Vagina (tissue), 2 donors: ENCODE results near the gene TRPC4. TPM values are rescaled to one million over a fixed set of nuclear protein-coding genes. Genes with fewer than 3 reads are reported as not detected.

Experiments
- DNase-seq, 2 donors: peaks; one replicate each; pipeline ENCODE4 v3.0.0-alpha.2; 2017; ENCODE audit errors: extremely low spot score in 2 of 2
- H3K27ac ChIP-seq: fragments of 200-600 bp; sonication (generic); one replicate; pipeline ENCODE4 v1.5.1; 2019
- H3K27me3 ChIP-seq: fragments of 200-600 bp; sonication (generic); one replicate; pipeline ENCODE4 v1.5.1; 2019
- H3K36me3 ChIP-seq, 2 donors: fragments of 200-600 bp; sonication (generic); one replicate each; pipeline ENCODE4 v1.5.1; 2017 to 2019
- H3K4me1 ChIP-seq: fragments of 200-600 bp; sonication (generic); one replicate; pipeline ENCODE4 v1.5.1; 2019
- H3K4me3 ChIP-seq, 2 donors: fragments of 200-600 bp; sonication (generic); 1 replicate in 1 of 2; 2 replicates in 1 of 2; pipeline ENCODE4 v1.5.1; 2016 to 2019
- H3K9me3 ChIP-seq: fragments of 200-600 bp; sonication (generic); one replicate; pipeline ENCODE4 v1.5.1; 2019
- CTCF ChIP-seq, 3 experiments: fragments of 450-650 bp in 2 of 3; fragments of 200-600 bp in 1 of 3; sonication (generic) in 1 of 3; IDR thresholded peaks; one replicate each; pipeline ENCODE4 v1.5.1; 2017 to 2019; ENCODE audit warnings: antibody characterized with exemption in 3 of 3, mild to moderate bottlenecking in 2 of 3, moderate library complexity in 2 of 3
- POLR2A ChIP-seq, 2 donors: fragments of 450-650 bp; IDR thresholded peaks; one replicate each; pipeline ENCODE4 v1.6.1; 2017; ENCODE audit warnings: antibody characterized with exemption in 2 of 2, mild to moderate bottlenecking in 2 of 2, moderate library complexity in 2 of 2
- POLR2AphosphoS5 ChIP-seq, 2 donors: sonication (generic); formaldehyde crosslinking; IDR thresholded peaks; one replicate each; pipeline ENCODE4 v1.9.0; 2017; ENCODE audit warnings: antibody characterized with exemption in 2 of 2, mild to moderate bottlenecking in 2 of 2, low read depth in 1 of 2; ENCODE audit not compliant: insufficient read depth in 1 of 2
- intact Hi-C: fragments of 100-400 bp; cut with DNase I; formaldehyde crosslinking; loops from one replicate; pipeline ENCODE4 v1.15.1; 2023
- total RNA-seq: library from RNA; depleted of rRNA; stranded (reverse); fragments of >200 nt; gene quantifications from one replicate; pipeline ENCODE4 v1.2.3, GENCODE V29; 2016

The TRPC4 gene
- total RNA-seq, 1 donor from 2014 or later, result 8.3 TPM

- no peak overlapping the region for H3K27ac ChIP-seq
- no peaks in the 10 kb centered on the region for H3K36me3 ChIP-seq
- H3K27me3 ChIP-seq, result no peaks in the 10 kb centered on the region
- intact Hi-C loops, result no loop called here
- no peaks in the 10 kb centered on the region for H3K4me1 ChIP-seq
- no peak for TF ChIP-seq POLR2A (IDR thresholded peaks at IDR 0.05)
- TF ChIP-seq CTCF (IDR thresholded peaks at IDR 0.05), result no peak
- no peak for TF ChIP-seq POLR2AphosphoS5 (IDR thresholded peaks at IDR 0.05; ENCODE audit: insufficient read depth in 1 of 2, low read depth in 1 of 2)
- no peak for DNase-seq
- no peaks in the 10 kb centered on the region for H3K9me3 ChIP-seq
- no peak overlapping the region for H3K4me3 ChIP-seq
Observed at GRCh38 chr13:37669845-37670244, 199.7 kb downstream of the TRPC4 start.

- H3K36me3 ChIP-seq, result no peaks in the 10 kb centered on the region
- no peaks in the 10 kb centered on the region for H3K9me3 ChIP-seq
- no peaks in the 10 kb centered on the region for H3K27me3 ChIP-seq
- intact Hi-C loops, result no loop called here
- no peak for DNase-seq
- TF ChIP-seq POLR2A (IDR thresholded peaks at IDR 0.05), result no peak
- TF ChIP-seq POLR2AphosphoS5 (IDR thresholded peaks at IDR 0.05; ENCODE audit: insufficient read depth in 1 of 2, low read depth in 1 of 2), result no peak
- TF ChIP-seq CTCF (IDR thresholded peaks at IDR 0.05), result no peak
- no peak overlapping the region for H3K4me3 ChIP-seq
- H3K4me1 ChIP-seq, result no peaks in the 10 kb centered on the region
- H3K27ac ChIP-seq, result no peak overlapping the region
Observed at GRCh38 chr13:37667702-37668101, 201.9 kb downstream of the TRPC4 start.

- Histone ChIP-seq H3K27me3 (no peaks in the 10 kb centered on the region), H3K27ac (no peak overlapping the region), H3K4me3 (no peak overlapping the region), H3K9me3 (no peaks in the 10 kb centered on the region), H3K4me1 (no peaks in the 10 kb centered on the region), H3K36me3 (no peaks in the 10 kb centered on the region)
- no peak for DNase-seq
- intact Hi-C loops, result no loop called here
- TF ChIP-seq POLR2AphosphoS5 (IDR thresholded peaks at IDR 0.05; ENCODE audit: insufficient read depth in 1 of 2, low read depth in 1 of 2) (no peak), CTCF (IDR thresholded peaks at IDR 0.05) (no peak), POLR2A (IDR thresholded peaks at IDR 0.05) (no peak)
Observed at GRCh38 chr13:37666036-37666435, 203.5 kb downstream of the TRPC4 start.

- intact Hi-C loops, result no loop called here
- DNase-seq, result no peak
- H3K4me1 ChIP-seq, result no peaks in the 10 kb centered on the region
- no peak for TF ChIP-seq POLR2AphosphoS5 (IDR thresholded peaks at IDR 0.05; ENCODE audit: insufficient read depth in 1 of 2, low read depth in 1 of 2)
- H3K36me3 ChIP-seq, result no peaks in the 10 kb centered on the region
- no peaks in the 10 kb centered on the region for H3K9me3 ChIP-seq
- H3K27ac ChIP-seq, result no peak overlapping the region
- H3K4me3 ChIP-seq, result no peak overlapping the region
- H3K27me3 ChIP-seq, result no peaks in the 10 kb centered on the region
Observed at GRCh38 chr13:37665420-37665819, 204.2 kb downstream of the TRPC4 start.

GRCh38 chr13:37663724-37664123 is 205.8 kb downstream of the TRPC4 start:
- Histone ChIP-seq H3K27me3 (no peaks in the 10 kb centered on the region), H3K9me3 (no peaks in the 10 kb centered on the region), H3K27ac (no peak overlapping the region), H3K4me1 (no peaks in the 10 kb centered on the region), H3K4me3 (no peak overlapping the region), H3K36me3 (no peaks in the 10 kb centered on the region)
- DNase-seq, result no peak
- TF ChIP-seq CTCF (IDR thresholded peaks at IDR 0.05), result no peak
- no peak for TF ChIP-seq POLR2AphosphoS5 (IDR thresholded peaks at IDR 0.05; ENCODE audit: insufficient read depth in 1 of 2, low read depth in 1 of 2)
- no peak for TF ChIP-seq POLR2A (IDR thresholded peaks at IDR 0.05)
- intact Hi-C loops, result no loop called here

GRCh38 chr13:37662624-37663023 is 206.9 kb downstream of the TRPC4 start:
- Histone ChIP-seq H3K9me3 (no peaks in the 10 kb centered on the region), H3K4me3 (no peak overlapping the region), H3K36me3 (no peaks in the 10 kb centered on the region), H3K27me3 (no peaks in the 10 kb centered on the region), H3K4me1 (no peaks in the 10 kb centered on the region), H3K27ac (no peak overlapping the region)
- intact Hi-C loops, result no loop called here
- TF ChIP-seq POLR2AphosphoS5 (IDR thresholded peaks at IDR 0.05; ENCODE audit: insufficient read depth in 1 of 2, low read depth in 1 of 2) (no peak), CTCF (IDR thresholded peaks at IDR 0.05) (no peak), POLR2A (IDR thresholded peaks at IDR 0.05) (no peak)
- DNase-seq, result no peak
